Fibroblast of skin of left biceps (primary cell): ENCODE results near the gene HSPA4.
"Not testable (repeated sequence)": the region's sequence is repeated elsewhere in the genome, so short reads cannot be mapped to it uniquely, and the experiment has no call there.

Experiments
- DNase-seq, 2 experiments: peaks; one replicate each; pipeline ENCODE4 v3.0.0-alpha.2; 2013; ENCODE audit warnings: low read depth in 2 of 2

The HSPA4 gene

GRCh38 chr5:133050521-133050920 is 1.3 kb upstream of the HSPA4 start:
- DNase-seq, result no peak

DNA sequence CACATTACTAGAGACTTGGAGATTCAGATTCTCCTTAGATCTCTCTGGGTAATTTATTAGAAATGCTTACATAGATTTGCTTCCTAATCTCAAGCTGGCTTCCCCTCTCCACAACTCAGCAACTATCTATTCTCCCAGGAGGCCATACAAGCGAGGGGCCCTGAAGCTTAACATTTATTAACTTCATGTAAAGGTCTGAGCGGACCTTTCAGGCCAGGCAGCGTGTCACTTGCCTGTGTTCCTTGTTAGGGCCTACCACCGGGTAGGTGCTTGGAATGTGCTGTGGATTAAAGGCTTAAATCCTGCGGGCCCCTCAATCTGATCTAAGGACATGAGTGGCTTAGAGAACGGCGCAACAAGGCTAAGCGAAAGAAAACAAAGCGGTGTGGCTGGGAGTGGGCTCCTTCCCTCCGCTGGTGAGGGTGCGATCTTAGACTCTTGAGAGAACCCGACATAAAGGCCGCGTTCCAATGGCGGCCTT is 712 bp upstream of the HSPA4 start:
- no peak for DNase-seq

DNA sequence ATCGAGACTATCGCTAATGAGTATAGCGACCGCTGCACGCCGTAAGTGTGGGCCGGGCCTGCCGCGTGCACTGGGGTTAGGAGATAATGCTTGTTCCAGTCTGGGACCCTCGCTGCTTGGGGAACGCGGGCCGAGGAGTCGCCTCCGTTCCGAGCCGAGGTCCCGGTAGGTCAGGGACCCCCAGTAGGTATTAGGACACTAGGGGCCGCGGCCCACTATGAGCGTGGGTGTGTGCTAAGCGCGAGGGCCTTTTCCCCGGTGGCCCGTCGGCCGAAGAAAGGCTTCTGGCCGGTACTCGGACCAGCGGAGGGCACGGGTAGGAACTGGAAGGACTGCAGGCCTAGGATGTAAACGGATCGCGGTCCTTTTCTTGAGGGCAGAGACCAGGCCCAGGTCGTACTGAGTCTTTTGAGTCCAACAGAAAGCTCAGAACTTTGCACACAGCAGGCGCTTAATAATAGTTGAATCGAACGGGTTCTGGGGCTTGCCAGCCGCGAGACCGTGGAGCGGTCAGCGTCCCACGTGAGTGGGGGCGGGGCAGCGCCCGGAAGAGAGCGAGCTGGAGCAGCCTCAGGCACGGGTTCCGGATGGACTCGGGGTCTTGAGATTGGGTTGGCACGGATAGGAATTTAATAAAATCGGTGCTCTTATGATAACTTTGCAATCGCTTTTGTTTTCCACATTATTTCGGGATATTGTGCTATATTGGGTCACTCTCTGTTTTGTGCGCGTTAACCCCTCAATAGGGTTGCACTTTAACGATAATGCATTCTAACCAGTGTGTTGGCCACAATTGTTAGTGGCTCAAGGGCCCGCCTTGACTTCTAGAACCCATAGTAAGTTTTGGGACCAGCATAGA is 733 bp downstream of the HSPA4 start:
- no peak for DNase-seq

DNA sequence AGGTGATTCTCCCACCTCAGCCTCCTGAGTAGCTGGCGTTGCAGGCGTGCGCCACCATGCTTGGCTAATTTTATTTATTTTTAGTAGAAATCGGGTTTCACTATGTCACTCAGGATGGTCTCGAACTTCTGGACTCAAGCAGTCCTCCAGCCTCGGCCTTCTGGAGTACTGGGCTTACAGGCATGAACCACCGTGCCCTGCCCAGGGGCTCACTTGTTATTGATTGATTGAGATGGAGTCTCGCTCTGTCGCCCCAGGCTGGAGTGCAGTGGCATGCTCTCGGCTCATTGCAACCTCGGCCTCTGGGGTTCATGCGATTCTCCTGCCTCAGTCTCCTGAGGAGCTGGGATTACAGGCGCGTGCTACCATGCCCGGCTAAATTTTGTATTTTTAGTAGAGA is 1.6 kb downstream of the HSPA4 start:
- no peak for DNase-seq

DNA sequence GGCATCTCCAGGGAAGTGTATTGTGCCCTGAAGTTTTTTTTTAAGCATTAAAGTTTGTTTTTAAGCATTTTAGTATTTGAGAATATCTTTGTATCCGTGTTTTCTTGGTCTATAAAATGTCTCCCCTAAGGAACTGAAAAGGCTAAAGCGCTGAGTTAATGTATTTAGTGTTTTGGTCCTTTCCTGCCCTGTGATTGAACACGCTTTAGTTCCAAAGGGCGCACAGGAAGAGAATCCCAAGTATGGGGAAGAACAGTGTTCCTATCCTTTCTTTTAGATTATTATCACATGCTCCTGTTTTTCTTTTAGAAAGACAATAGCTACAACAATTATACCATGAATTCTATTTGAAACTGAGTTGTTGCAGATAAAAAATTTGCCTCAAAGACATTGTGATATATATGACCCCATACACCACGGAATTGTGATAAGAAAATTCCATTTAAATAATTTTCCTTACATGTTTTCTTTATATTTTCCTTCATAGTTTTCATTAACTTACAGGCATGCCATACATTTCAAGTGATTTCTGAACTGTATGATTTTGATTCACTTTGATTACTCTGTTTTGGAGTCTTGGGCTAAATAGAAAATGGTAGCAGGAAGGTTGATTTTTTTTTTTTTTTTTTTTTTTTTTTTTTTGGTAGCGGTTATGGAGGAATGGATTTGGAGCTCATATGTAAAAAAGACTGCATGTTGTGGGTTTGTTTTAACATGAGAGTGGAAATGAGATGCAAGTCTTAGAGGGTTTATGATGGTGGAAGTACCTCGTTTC is 3.1 kb downstream of the HSPA4 start:
- DNase-seq, result no peak

DNA sequence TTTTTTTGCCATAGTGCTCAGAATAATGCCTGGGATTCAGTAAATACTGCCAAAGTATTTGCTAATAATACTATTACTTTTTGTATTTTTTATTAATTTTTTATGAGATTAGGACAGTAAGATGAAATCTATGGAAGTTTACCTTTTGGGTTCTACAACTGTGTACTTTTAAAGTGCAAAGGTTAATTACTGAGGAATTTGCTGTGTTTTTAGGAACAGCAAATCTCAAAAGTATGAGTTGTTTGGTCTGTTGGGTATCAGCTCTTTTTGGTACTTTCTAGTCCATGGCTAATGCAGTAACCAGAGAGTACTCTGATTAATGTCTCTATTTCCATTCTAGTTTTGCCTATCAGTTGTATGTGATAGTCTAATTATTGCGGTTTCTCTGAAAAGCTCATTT is 5.1 kb downstream of the HSPA4 start:
- DNase-seq, result no peak

DNA sequence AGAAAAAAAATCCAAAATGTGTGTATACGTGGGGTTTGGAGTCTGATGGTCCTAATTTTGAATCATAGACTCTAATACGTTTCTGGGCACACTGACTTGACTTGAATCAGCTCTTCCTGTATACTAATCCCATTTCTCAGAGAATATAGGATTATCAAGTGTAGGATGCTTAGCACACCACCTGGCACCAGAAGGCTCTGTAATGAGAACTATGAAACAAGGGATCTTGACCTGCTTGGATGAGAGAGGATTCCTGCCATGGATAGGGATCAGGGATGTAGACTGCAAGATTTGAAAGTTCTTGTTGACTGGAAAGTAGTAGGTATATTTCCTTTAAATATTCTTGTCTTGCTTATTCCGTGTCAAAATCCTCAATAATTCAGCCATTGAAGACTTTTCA is 7.8 kb downstream of the HSPA4 start:
- DNase-seq, result no peak

DNA sequence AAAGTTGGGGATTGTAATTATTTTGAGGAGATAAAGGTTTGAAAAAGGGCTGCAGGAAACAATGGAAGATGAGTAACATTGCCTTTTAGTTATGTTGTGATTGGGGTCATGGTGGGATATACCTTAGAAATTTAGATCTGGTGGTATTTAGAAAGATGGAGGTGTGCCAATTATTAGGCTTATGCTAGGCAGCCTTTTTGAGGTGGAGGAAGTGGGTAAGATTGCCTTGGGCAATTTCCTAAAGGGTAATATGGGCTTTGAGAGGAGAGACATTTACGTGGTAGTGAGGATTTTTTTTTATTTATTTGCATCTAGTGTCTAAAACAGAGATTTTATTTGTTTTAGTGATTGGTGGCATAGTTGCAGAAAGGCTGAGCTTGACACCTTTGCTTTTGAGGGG is 10.5 kb downstream of the HSPA4 start:
- DNase-seq, result no peak

GRCh38 chr5:133063965-133064364 is 12.2 kb downstream of the HSPA4 start:
- DNase-seq, result no peak

- DNase-seq, result no peak
These were observed 13.7 kb downstream of the HSPA4 start for GRCh38 chr5:133065471-133065870.

GRCh38 chr5:133066045-133066444 is 14.2 kb downstream of the HSPA4 start:
- DNase-seq, result no peak

- no peak for DNase-seq
These were observed 20.2 kb downstream of the HSPA4 start for GRCh38 chr5:133072021-133072420.

DNA sequence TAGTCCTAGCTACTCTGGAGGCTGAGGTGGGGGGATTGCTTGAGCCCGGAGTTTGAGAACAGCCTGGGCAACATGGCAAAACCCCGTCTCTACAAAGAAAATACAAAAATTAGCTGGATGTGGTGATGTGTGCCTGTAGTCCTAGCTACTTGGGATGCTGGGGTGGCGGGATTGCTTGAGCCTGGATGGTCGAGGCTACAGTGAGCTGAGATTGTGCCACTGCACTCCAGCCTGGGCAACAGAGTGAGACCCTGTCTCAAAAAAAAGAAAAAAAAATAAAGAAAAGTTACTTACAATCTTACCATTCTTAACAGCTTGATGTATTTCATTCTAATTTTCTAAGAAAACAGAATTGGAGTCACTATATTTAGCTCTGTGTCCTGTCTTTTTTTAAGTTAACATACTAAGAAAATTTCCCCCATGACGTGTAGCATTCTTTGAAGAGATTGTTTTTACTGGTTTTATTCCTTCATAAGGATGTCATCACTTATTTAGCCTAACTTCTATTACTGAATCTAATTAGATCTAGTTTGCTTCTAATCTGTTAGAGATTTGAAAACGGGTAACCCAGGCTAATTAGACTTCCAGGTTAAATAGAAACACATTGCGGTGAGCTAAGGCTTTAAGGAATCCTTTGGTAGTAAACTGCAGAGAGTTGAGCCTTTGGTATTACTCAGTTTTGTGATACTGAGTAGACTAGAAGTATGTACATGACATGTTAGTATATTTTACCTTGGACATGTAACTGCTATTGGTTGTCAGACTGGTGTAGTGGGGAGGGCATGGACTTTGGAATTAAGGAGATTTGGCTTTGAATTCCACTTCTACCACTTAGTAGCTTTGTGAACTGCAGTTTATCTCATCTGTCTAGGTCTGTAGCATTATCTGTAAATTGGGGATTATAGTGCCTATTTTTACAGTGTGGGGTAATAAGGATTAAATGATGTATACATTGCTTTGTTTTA is 24.0 kb downstream of the HSPA4 start:
- DNase-seq, result no peak

GRCh38 chr5:133079048-133079447 is 27.2 kb downstream of the HSPA4 start:
- DNase-seq, result no peak

GRCh38 chr5:133081036-133081435 is 29.2 kb downstream of the HSPA4 start:
- DNase-seq, result no peak

DNA sequence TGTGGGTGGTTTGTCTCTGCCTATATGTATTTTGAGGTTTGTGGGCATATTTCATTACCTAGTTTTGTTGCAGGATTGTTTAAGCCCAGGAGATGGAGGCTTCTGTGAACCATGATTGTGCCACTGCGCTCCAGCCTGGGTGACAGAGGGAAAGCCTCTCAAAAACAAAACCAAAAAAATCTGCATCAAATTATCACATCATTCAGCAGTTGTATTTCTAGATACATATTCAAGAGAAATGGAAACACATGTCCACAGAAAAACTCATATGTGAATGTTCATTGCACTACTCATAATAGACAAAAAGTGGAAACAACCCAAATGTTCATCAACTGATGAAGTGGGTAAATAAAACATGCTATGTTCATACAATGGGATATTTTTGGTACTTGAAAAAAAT is 29.9 kb downstream of the HSPA4 start:
- DNase-seq, result peak; percentile 10 to 18

GRCh38 chr5:133082128-133082527 is 30.3 kb downstream of the HSPA4 start:
- no peak for DNase-seq

GRCh38 chr5:133083901-133084300 is 32.1 kb downstream of the HSPA4 start:
- DNase-seq, result peak in 1 of 2 experiments; percentile 4

- DNase-seq, result not testable (repeated sequence)
These were observed 33.4 kb downstream of the HSPA4 start for GRCh38 chr5:133085171-133085570.

DNA sequence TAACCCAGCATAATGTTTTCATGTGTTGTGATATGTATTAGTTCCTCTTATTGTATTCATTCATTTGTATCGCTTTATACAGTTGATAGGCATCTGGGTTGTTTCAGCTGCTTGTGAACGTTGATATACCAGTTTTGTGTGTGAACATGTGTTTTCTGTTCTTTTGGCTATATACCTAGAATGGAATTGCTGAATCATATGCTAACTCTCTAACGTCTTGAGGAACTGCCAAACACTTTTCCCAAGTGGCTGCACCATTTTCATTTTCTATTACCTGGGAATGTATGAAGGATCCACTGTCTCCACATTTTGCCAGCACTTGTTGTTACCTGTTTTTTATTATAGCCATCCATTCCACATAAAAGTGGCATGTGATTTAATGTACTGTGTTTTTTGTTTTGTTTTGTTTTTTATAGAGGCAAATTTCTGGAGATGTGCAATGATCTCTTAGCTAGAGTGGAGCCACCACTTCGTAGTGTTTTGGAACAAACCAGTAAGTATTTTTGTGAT is 34.6 kb downstream of the HSPA4 start:
- no peak for DNase-seq

GRCh38 chr5:133088064-133088463 is 36.3 kb downstream of the HSPA4 start:
- no peak for DNase-seq

- no peak for DNase-seq
These were observed 39.2 kb downstream of the HSPA4 start for GRCh38 chr5:133091034-133091433.
